Measurements from ENCODE around the gene EIF3F.
A peak's percentile ranks its signal among the peaks of the same experiment; 100 is the strongest.

EIF3F gene, protein sequence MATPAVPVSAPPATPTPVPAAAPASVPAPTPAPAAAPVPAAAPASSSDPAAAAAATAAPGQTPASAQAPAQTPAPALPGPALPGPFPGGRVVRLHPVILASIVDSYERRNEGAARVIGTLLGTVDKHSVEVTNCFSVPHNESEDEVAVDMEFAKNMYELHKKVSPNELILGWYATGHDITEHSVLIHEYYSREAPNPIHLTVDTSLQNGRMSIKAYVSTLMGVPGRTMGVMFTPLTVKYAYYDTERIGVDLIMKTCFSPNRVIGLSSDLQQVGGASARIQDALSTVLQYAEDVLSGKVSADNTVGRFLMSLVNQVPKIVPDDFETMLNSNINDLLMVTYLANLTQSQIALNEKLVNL

DNA sequence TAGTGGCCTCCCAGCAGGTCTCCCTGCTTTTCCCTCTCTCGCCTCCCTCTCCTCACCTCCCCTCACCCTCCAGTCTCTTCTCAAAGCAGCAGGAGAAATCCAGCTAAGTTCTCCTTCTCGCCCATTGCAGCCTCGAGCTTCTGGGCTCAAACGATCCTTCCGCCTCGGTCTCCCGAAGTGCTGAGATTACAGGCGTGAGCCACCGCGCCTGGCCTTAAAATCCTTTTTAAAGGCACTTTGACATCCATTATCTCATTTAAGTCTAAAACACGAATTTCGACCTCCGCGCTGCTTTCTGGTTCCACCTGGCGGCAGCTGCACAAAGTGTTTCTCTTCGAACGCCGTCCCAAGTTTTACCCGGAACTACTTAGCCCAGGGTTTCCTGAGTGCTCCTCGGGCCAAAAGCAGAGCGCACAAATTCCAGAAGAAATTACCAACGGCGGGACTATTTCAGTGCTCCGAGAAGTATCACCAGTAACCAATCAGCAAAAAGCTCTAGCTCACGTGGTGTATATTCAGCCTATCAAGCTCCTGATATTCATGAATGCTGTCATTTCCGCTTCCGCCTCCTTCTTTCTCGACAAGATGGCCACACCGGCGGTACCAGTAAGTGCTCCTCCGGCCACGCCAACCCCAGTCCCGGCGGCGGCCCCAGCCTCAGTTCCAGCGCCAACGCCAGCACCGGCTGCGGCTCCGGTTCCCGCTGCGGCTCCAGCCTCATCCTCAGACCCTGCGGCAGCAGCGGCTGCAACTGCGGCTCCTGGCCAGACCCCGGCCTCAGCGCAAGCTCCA, at the start of gene EIF3F:
TSS of gene EIF3F (plus strand) at position 570 of the 792 bp plus-strand sequence. CDS start at position 586, 16 bp downstream.
- TF ChIP-seq, protein P1, sequence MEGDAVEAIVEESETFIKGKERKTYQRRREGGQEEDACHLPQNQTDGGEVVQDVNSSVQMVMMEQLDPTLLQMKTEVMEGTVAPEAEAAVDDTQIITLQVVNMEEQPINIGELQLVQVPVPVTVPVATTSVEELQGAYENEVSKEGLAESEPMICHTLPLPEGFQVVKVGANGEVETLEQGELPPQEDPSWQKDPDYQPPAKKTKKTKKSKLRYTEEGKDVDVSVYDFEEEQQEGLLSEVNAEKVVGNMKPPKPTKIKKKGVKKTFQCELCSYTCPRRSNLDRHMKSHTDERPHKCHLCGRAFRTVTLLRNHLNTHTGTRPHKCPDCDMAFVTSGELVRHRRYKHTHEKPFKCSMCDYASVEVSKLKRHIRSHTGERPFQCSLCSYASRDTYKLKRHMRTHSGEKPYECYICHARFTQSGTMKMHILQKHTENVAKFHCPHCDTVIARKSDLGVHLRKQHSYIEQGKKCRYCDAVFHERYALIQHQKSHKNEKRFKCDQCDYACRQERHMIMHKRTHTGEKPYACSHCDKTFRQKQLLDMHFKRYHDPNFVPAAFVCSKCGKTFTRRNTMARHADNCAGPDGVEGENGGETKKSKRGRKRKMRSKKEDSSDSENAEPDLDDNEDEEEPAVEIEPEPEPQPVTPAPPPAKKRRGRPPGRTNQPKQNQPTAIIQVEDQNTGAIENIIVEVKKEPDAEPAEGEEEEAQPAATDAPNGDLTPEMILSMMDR (IDR thresholded peaks at IDR 0.05; ENCODE audit: extremely low read depth, missing control alignments) = peak; percentile 79
- peak; percentile 94 for DNase-seq (ENCODE audit: low spot score)

DNA sequence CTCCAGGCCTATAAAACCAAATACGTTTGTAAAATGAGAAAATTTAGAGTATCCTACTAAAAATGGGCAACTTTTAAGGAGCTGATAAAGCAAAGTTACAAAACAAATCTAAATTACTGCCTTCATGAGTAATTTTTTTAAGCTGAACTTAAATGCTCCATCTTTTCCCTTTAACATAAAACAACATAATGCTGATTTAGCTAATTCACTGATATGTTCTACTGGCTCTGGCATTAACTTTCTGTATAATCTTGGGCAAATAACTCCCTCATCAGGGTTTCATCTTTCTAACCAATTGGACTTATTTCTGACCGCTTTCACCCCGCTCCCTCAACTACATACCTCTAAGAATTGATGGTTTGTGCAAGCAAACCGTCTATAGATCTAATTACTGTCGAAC, 46.0 kb upstream of the EIF3F start:
- no peak for DNase-seq (ENCODE audit: low spot score)
- TF ChIP-seq, protein P1 (IDR thresholded peaks at IDR 0.05; ENCODE audit: extremely low read depth, missing control alignments) = no peak

DNA sequence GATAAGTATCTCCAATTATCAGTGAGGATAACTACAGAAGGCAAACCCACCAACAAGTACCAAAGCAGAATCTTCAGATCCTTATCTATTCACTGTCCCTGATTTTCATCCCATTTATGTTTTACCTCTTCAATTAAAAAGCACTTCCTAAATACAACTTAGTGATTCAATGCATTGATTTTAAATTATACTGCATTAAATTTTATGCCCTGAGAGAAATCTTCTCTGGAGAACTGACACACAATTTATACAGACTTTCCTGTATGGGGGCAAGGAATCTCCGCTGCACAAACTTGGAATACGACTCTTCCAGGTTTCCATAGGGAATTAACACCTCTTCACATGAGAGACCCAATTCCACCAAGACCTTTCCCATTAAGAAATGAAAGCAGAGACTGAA, 45.5 kb upstream of the EIF3F start, which contains the start of gene OR10A3:
TSS of gene OR10A3 (minus strand) at position 101 of the 400 bp plus-strand sequence. CDS start 2,188 bp downstream, outside the sequence.
- TF ChIP-seq, protein P1 (IDR thresholded peaks at IDR 0.05; ENCODE audit: extremely low read depth, missing control alignments) = no peak
- DNase-seq (ENCODE audit: low spot score) = no peak

DNA sequence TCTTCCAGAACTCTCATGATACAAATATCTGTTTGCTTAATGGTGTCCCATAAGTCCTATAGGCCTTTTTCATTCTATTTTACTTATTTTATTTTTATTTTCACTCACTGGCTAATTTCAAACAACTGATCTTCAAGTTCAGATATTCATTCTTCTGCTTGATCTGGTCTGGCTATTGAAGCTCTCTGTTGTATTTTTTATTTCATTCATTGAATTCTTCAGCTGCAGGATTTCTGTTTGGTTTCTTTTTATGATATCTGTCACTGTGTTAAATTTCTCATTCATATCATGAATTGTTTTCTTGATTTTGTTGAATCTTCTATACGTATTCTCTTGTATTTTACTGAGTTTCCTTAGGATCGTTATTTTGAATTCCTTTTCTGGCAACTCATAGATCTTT, 43.0 kb upstream of the EIF3F start:
- no peak for DNase-seq (ENCODE audit: low spot score)
- TF ChIP-seq, protein P1 (IDR thresholded peaks at IDR 0.05; ENCODE audit: extremely low read depth, missing control alignments) = no peak

DNA sequence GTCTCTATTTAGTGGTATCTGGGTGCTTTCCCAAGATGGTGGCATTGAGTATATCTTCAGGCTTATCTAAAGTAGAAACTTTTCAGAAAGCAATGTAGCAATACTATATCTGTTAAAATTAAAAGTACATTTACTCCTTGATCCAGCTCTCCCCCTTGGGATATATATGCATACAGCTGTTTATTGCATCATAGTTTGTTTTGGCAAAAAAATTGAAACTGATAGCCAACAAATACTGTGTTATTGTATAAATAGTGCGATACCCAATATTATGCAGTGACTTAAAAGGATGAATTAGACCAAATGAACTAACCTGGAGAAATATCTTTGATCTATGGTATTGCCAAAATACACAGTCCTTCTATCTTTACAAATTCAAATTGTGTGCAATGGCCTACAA, 37.2 kb upstream of the EIF3F start:
- no peak for DNase-seq (ENCODE audit: low spot score)
- TF ChIP-seq, protein P1 (IDR thresholded peaks at IDR 0.05; ENCODE audit: extremely low read depth, missing control alignments) = no peak

DNA sequence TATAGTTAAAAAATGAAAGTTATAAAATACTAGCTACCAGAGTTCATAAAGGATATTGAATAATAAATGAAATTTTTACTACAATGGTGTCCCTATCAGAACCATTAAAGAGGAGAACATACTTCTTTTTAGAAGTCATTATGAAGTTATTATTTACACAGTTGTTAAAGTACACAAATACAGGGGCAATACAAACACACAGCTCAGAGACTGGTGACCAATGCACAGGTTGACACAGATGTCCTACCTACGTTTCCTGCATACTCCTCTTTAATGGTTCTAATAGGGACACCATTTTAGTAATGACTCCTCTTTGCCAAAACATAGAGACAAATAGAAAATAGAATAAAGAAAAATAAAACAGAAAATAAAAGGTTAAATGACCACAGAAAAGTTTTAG, 31.9 kb upstream of the EIF3F start:
- DNase-seq (ENCODE audit: low spot score) = no peak
- TF ChIP-seq, protein P1 (IDR thresholded peaks at IDR 0.05; ENCODE audit: extremely low read depth, missing control alignments) = no peak

DNA sequence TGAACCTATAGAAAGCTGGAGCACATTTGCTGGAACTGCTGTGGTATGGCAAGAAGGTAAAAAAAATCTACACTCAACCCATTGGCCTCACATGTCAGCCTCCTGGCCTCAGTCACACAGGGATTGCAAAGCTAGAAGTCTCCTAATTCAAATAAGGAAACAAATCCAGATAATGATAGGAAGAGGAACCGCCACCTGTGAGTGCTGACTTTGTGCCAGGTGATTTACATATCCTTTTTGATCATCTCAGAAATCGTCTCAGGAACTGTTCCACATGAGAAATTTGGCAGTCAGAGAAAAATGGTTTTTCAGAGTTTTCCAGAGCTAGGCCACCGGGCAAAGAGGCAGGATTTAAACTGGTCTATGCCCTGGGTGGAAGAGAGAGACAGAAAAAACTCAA, 22.9 kb upstream of the EIF3F start:
- DNase-seq (ENCODE audit: low spot score) = no peak
- TF ChIP-seq, protein P1 (IDR thresholded peaks at IDR 0.05; ENCODE audit: extremely low read depth, missing control alignments) = no peak

Data from GM20000 (cell line).